Breast epithelium (tissue), 3 donors: ENCODE results near the gene GNAI3.

Source experiments
- POLR2A ChIP-seq: fragments of 450-650 bp; IDR thresholded peaks from one replicate; pipeline ENCODE4 v1.6.1; 2016; ENCODE audit warnings: antibody characterized with exemption, mild to moderate bottlenecking, moderate library complexity
- TF ChIP-seq, protein P1 (sequence below), 3 donors: fragments of 450-650 bp; IDR thresholded peaks; one replicate each; pipeline ENCODE4 v1.5.1; 2016 to 2017; ENCODE audit warnings: antibody characterized with exemption in 3 of 3, mild to moderate bottlenecking in 3 of 3, moderate library complexity in 3 of 3

DNA sequence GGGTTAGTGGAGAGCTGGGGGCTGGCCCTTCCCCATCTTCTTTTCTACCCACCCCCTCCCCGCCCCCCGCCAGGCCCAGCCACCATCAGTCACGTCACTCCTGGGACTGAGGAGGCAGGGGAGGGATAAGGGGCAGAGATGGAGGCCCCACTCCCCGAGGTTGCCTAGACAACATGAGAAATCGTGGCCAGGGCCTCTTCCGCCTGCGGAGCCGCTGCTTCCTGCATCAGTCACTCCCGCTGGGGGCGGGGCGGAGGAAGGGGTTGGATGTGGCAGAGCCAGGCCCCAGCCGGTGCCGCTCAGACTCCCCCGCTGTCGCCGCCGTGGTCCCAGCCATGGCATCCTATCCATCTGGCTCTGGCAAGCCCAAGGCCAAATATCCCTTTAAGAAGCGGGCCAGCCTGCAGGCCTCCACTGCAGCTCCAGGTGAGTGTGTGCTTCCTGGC is 72.4 kb downstream of the GNAI3 start:
- TF ChIP-seq, protein P1, sequence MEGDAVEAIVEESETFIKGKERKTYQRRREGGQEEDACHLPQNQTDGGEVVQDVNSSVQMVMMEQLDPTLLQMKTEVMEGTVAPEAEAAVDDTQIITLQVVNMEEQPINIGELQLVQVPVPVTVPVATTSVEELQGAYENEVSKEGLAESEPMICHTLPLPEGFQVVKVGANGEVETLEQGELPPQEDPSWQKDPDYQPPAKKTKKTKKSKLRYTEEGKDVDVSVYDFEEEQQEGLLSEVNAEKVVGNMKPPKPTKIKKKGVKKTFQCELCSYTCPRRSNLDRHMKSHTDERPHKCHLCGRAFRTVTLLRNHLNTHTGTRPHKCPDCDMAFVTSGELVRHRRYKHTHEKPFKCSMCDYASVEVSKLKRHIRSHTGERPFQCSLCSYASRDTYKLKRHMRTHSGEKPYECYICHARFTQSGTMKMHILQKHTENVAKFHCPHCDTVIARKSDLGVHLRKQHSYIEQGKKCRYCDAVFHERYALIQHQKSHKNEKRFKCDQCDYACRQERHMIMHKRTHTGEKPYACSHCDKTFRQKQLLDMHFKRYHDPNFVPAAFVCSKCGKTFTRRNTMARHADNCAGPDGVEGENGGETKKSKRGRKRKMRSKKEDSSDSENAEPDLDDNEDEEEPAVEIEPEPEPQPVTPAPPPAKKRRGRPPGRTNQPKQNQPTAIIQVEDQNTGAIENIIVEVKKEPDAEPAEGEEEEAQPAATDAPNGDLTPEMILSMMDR (IDR thresholded peaks at IDR 0.05): no peak
- TF ChIP-seq POLR2A: no peak
